IMR-90 (cell line): Measurements from ENCODE around the gene IREB2. TPM values are rescaled to one million over a fixed set of nuclear protein-coding genes. Genes with fewer than 3 reads are reported as not detected.

Experiments
- ATAC-seq: fragments of 200-7000 bp; cut with Tn5 transposase; 2 replicates; pipeline ENCODE4 v1.9.1; 2020; ENCODE audit warnings: low read depth, mild to moderate bottlenecking, moderate library complexity
- BruUV-seq: library from RNA; stranded (reverse); fragments of 400-500 nt; replicated peaks from 2 replicates; lab custom pipeline; 2021; lab: Mats Ljungman, UMichigan
- CTCF ChIA-PET: fragments of 300-600 bp; formaldehyde crosslinking; extraction: SDS; loops from one replicate; lab custom pipeline; 2021; ENCODE audit warnings: antibody characterized with exemption; lab: Yijun Ruan, JAX
- POLR2A ChIA-PET: fragments of 300-600 bp; sonication (Branson Sonifier 250); formaldehyde crosslinking; loops from one replicate; lab custom pipeline; 2022; ENCODE audit warnings: antibody characterized with exemption; ENCODE audit not compliant: unreplicated experiment; lab: Charles Lee
- DNase-seq: peaks from one replicate; pipeline ENCODE4 v3.0.0; 2013
- H2AFZ ChIP-seq: replicated peaks from 2 replicates; pipeline ENCODE3; 2013; ENCODE audit warnings: low read length, mild to moderate bottlenecking; ENCODE audit not compliant: poor library complexity
- H2AK5ac ChIP-seq: 2 replicates; pipeline ENCODE4 v1.6.1; 2013; ENCODE audit warnings: low read depth, low read length, inconsistent platforms
- H2AK9ac ChIP-seq: replicated peaks from 2 replicates; pipeline ENCODE3; 2013; ENCODE audit warnings: mild to moderate bottlenecking, low read depth, low read length, moderate library complexity; ENCODE audit not compliant: poor library complexity
- H2BK120ac ChIP-seq: 2 replicates; pipeline ENCODE4 v1.6.1; 2013; ENCODE audit warnings: low read depth, low read length, inconsistent platforms
- H2BK15ac ChIP-seq: 3 replicates; pipeline ENCODE4 v1.6.1; 2013; ENCODE audit warnings: low read depth, low read length, inconsistent platforms
- H2BK20ac ChIP-seq: 2 replicates; pipeline ENCODE4 v1.6.1; 2013; ENCODE audit warnings: low read depth, mild to moderate bottlenecking, inconsistent platforms, low read length, moderate library complexity
- H2BK5ac ChIP-seq: 2 replicates; pipeline ENCODE4 v1.6.1; 2013; ENCODE audit warnings: mild to moderate bottlenecking, low read depth, low read length, inconsistent platforms; ENCODE audit not compliant: poor library complexity, severe bottlenecking
- H3K14ac ChIP-seq: replicated peaks from 2 replicates; pipeline ENCODE4 v1.6.1; 2013; ENCODE audit warnings: low read depth, low read length, inconsistent platforms
- H3K18ac ChIP-seq: 2 replicates; pipeline ENCODE4 v1.6.1; 2013; ENCODE audit warnings: low read depth, low read length, control low read depth
- H3K23ac ChIP-seq: 2 replicates; pipeline ENCODE4 v1.6.1; 2013; ENCODE audit warnings: low read depth, low read length, inconsistent platforms
- H3K27ac ChIP-seq: 2 replicates; pipeline ENCODE4 v1.5.1; 2013; ENCODE audit warnings: mild to moderate bottlenecking, control low read depth, low read length; ENCODE audit not compliant: insufficient read depth
- H3K27me3 ChIP-seq: 2 replicates; pipeline ENCODE4 v1.6.1; 2013; ENCODE audit warnings: low read length; ENCODE audit not compliant: control insufficient read depth, insufficient read depth
- H3K36me3 ChIP-seq: 2 replicates; pipeline ENCODE4 v1.6.1; 2013; ENCODE audit warnings: low read length, mixed read lengths; ENCODE audit not compliant: control insufficient read depth, insufficient read depth
- H3K4ac ChIP-seq: 2 replicates; pipeline ENCODE4 v1.6.1; 2013; ENCODE audit warnings: low read depth, low read length, inconsistent platforms
- H3K4me1 ChIP-seq: 2 replicates; pipeline ENCODE4 v1.6.1; 2013; ENCODE audit warnings: low read length, mixed read lengths; ENCODE audit not compliant: control insufficient read depth, insufficient read depth
- H3K4me2 ChIP-seq: 2 replicates; pipeline ENCODE4 v1.6.1; 2013; ENCODE audit warnings: low read depth, mild to moderate bottlenecking, control low read depth, low read length, moderate library complexity
- H3K4me3 ChIP-seq: 2 replicates; pipeline ENCODE4 v1.5.1; 2013; ENCODE audit warnings: low read depth, mild to moderate bottlenecking, control low read depth, low read length, moderate library complexity; ENCODE audit not compliant: insufficient read depth
- H3K56ac ChIP-seq: 2 replicates; pipeline ENCODE4 v1.6.1; 2013; ENCODE audit warnings: low read length, inconsistent platforms; ENCODE audit not compliant: insufficient read depth; ENCODE audit errors: extremely low read depth
- H3K79me1 ChIP-seq, 2 experiments: 2 replicates each; pipeline ENCODE4 v1.6.1; 2013; ENCODE audit warnings: low read length in 2 of 2, inconsistent platforms in 1 of 2, low read depth in 1 of 2
- H3K9ac ChIP-seq: 2 replicates; pipeline ENCODE4 v1.6.1; 2013; ENCODE audit warnings: low read depth, low read length, control low read depth
- H3K9me1 ChIP-seq: 2 replicates; pipeline ENCODE4 v1.6.1; 2013; ENCODE audit warnings: low read length, inconsistent platforms; ENCODE audit not compliant: insufficient read depth
- H3K9me3 ChIP-seq: 2 replicates; pipeline ENCODE4 v1.6.1; 2013; ENCODE audit warnings: low read length; ENCODE audit not compliant: control insufficient read depth, insufficient read depth
- H4K20me1 ChIP-seq: 2 replicates; pipeline ENCODE4 v1.6.1; 2013; ENCODE audit warnings: low read length, inconsistent platforms; ENCODE audit not compliant: insufficient read depth
- H4K5ac ChIP-seq: 2 replicates; pipeline ENCODE4 v1.6.1; 2013; ENCODE audit warnings: mild to moderate bottlenecking, low read depth, low read length, control low read depth
- H4K8ac ChIP-seq, 2 experiments: 2 replicates each; pipeline ENCODE4 v1.6.1; 2013; ENCODE audit warnings: low read depth in 2 of 2, low read length in 2 of 2, control low read depth in 1 of 2, inconsistent platforms in 1 of 2
- H4K91ac ChIP-seq: 2 replicates; pipeline ENCODE4 v1.6.1; 2013; ENCODE audit warnings: low read depth, low read length, inconsistent platforms; ENCODE audit not compliant: insufficient read depth
- FOS ChIP-seq: fragments of 150-350 bp; IDR thresholded peaks from 2 replicates; pipeline ENCODE4 v1.6.1; 2016; ENCODE audit warnings: low read depth, low read length
- MAFK ChIP-seq: IDR thresholded peaks from 2 replicates; pipeline ENCODE4 v1.6.1; 2012; ENCODE audit warnings: low read depth, low read length, improper control_type of control experiment
- POLR2A ChIP-seq: IDR thresholded peaks from 2 replicates; pipeline ENCODE4 v1.6.1; 2012; ENCODE audit warnings: mild to moderate bottlenecking, low read depth, low read length
- RAD21 ChIP-seq: IDR thresholded peaks from 2 replicates; pipeline ENCODE4 v1.6.1; 2012; ENCODE audit warnings: low read length, improper control_type of control experiment
- WGBS, 2 experiments: methylation state at CpG; one replicate each; pipeline versions ENCODE4 v1.1.5 to v1.1.7; 2013; ENCODE audit warnings: missing lambda C conversion rate in 2 of 2; ENCODE audit not compliant: insufficient read length in 1 of 2; ENCODE audit errors: extremely low coverage in 2 of 2; 5-methylcytosine and 5-hydroxymethylcytosine counted together
- dilution Hi-C: fragments of 300-500 bp; cut with HindIII; formaldehyde crosslinking; loops from one replicate; pipeline ENCODE4 v1.14.3; 2018; ENCODE audit warnings: low sequenced_read_pairs; ENCODE audit not compliant: unreplicated experiment
- in situ Hi-C: fragments of 300-500 bp; cut with MboI; formaldehyde crosslinking; loops from 3 replicates; pipeline ENCODE4 v1.14.3; 2019; ENCODE audit warnings: low sequenced_read_pairs, inconsistent platforms, mixed read lengths
- intact Hi-C: fragments of 100-400 bp; cut with micrococcal nuclease; formaldehyde crosslinking; loops from 2 replicates; pipeline ENCODE4 v1.10.0; 2022
- polyA plus RNA-seq, 3 experiments: library from polyadenylated mRNA; depleted of rRNA; stranded (reverse); fragments of >200 nt; gene quantifications; 2 replicates each; pipeline ENCODE4 v1.2.3, GENCODE V29; 2012; ENCODE audit warnings: low replicate concordance in 1 of 3
- total RNA-seq: library from RNA; depleted of rRNA; stranded (reverse); fragments of >200 nt; gene quantifications from 2 replicates; pipeline ENCODE4 v1.2.3, GENCODE V29; 2012
- TF ChIP-seq, protein P1 (sequence below): fragments of 150-350 bp; IDR thresholded peaks from 2 replicates; pipeline ENCODE4 v1.6.1; 2016; ENCODE audit warnings: low read depth, mild to moderate bottlenecking, low read length, moderate library complexity, borderline replicate concordance
- TF ChIP-seq, protein P2 (sequence below): conservative IDR thresholded peaks from 2 replicates; pipeline ENCODE4 v1.5.1; 2012; ENCODE audit warnings: mild to moderate bottlenecking, low read depth, low read length, improper control_type of control experiment

IREB2 gene
- total and polyA plus RNA-seq, 2 of the 4 experiments (the other 2 are of a cell fraction), result 12.2 to 13.5 TPM

DNA sequence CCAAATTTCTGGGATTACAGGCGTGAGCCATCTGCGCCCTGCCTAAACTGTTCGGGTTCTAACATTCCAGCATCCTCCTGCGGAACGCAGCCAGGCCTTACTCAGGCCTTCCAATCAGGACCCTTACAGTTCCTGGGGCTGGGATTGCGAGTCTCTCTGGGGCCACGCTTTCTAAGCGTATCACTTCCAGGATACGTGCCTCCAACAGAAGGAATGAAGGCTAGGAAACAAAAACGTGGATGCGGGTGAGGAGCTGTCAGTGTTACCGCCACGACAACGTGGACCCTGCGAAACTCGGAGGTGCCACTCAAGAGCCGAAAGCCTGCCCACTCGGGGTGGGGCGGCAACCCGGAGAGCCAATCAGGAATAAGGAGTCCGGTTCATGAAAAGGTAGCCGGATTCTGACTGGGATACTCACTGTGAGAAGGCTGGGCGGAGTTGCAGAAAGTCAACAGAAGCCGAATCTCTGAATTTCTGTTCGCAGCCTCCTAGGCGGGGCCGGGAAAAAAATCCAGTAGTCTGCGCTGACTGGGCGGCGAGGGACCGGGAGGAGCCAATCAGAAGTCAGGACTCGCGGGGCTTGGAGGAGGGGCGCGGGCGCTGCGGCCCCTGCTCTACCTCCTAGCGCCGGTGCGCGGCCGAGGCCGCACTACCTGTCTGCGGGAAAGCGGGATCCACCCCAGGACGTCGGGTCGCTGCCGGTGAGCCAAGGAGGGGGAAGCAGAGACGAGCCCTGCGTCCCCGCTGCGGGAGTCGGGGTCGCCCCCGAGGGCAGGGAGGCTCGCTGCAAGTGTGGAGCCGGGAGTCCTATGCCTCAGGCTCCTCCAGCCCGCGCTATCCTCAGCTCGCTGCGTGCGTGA is 69.2 kb downstream of the IREB2 start, which contains the start of gene HYKK (continued):
- TF ChIP-seq, protein P1, sequence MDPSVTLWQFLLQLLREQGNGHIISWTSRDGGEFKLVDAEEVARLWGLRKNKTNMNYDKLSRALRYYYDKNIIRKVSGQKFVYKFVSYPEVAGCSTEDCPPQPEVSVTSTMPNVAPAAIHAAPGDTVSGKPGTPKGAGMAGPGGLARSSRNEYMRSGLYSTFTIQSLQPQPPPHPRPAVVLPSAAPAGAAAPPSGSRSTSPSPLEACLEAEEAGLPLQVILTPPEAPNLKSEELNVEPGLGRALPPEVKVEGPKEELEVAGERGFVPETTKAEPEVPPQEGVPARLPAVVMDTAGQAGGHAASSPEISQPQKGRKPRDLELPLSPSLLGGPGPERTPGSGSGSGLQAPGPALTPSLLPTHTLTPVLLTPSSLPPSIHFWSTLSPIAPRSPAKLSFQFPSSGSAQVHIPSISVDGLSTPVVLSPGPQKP, result no peak
- no peak for TF ChIP-seq POLR2A
- TF ChIP-seq FOS, result no peak

DNA sequence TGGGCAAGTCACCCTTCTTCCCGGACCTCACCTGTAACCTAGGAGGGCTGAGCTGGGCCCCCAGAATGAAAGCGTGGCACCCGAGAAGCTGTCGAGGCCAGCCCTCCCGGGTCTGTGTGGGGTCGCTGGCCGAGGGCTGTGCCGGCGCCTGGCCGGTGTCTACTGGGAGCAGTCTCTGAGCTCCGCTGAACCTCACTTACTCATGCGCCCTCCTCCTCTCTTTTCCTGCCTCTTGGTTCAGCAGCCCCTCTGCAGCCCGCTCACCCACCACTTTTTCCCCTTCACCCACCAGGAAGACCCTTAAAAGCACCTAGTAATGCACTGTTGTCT is 69.8 kb downstream of the IREB2 start:
- H2AK5ac ChIP-seq, result no peak overlapping the region
- peak overlapping the region; percentile 29; the same call in 1 of the 2 replicates for H3K4ac ChIP-seq
- H4K5ac ChIP-seq, result no peak overlapping the region
- in situ Hi-C loops, result no loop called here
- ATAC-seq, result peak; percentile 13
- no peak overlapping the region for H2BK15ac ChIP-seq
- peak overlapping the region; percentile 76 for H2AK9ac ChIP-seq
- TF ChIP-seq MAFK, result no peak
- TF ChIP-seq RAD21, result no peak
- TF ChIP-seq, protein P2, sequence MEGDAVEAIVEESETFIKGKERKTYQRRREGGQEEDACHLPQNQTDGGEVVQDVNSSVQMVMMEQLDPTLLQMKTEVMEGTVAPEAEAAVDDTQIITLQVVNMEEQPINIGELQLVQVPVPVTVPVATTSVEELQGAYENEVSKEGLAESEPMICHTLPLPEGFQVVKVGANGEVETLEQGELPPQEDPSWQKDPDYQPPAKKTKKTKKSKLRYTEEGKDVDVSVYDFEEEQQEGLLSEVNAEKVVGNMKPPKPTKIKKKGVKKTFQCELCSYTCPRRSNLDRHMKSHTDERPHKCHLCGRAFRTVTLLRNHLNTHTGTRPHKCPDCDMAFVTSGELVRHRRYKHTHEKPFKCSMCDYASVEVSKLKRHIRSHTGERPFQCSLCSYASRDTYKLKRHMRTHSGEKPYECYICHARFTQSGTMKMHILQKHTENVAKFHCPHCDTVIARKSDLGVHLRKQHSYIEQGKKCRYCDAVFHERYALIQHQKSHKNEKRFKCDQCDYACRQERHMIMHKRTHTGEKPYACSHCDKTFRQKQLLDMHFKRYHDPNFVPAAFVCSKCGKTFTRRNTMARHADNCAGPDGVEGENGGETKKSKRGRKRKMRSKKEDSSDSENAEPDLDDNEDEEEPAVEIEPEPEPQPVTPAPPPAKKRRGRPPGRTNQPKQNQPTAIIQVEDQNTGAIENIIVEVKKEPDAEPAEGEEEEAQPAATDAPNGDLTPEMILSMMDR, result no peak
- H3K4me3 ChIP-seq, result peak overlapping the region; percentile 67
- WGBS, 2 experiments, result no CpG with 5 or more reads among the region's 13 CpGs
- H4K8ac ChIP-seq, result peak overlapping the region; percentile 1 to 44; a peak in 2 of 4 replicates
- H3K27ac ChIP-seq, result no peak overlapping the region; the same call in 1 of the 2 replicates
- no peak overlapping the region for H2BK20ac ChIP-seq
- H2BK5ac ChIP-seq, result no peak overlapping the region
- H2BK120ac ChIP-seq, result no peak overlapping the region
- ChIA-PET POLR2A (no interaction called here), CTCF (no interaction called here)
- no TSS peak for BruUV-seq
- no peak for DNase-seq
- intact Hi-C loops, result loop anchor here (10.0 kb wide), 1 partner anchor 197 kb away; no protein-coding TSS in a partner anchor
- no peaks in the 10 kb centered on the region for H3K36me3 ChIP-seq
- no peaks in the 10 kb centered on the region for H3K9me3 ChIP-seq
- peak overlapping the region; percentile 32 for H3K9ac ChIP-seq
- no peaks in the 10 kb centered on the region for H3K4me1 ChIP-seq
- H3K14ac ChIP-seq, result peak overlapping the region; percentile 4; the same call in 1 of the 2 replicates
- H3K4me2 ChIP-seq, result peak overlapping the region; percentile 81
- H3K18ac ChIP-seq, result no peak overlapping the region
- no peak overlapping the region for H3K56ac ChIP-seq
- peak overlapping the region; percentile 72; the same call in 1 of the 2 replicates for H3K23ac ChIP-seq
- H3K79me1 ChIP-seq, result no peaks in the 10 kb centered on the region
- no peaks in the 10 kb centered on the region for H3K9me1 ChIP-seq
- H4K91ac ChIP-seq, result no peak overlapping the region
- no peaks in the 10 kb centered on the region for H4K20me1 ChIP-seq
- peak overlapping the region; percentile 99 for H2AFZ ChIP-seq
- dilution Hi-C loops, result no loop called here
- no peaks in the 10 kb centered on the region for H3K27me3 ChIP-seq
